NAMALWA (cell line): ENCODE measurements around the gene SDF4.

Source experiments
- DNase-seq: peaks from one replicate; pipeline ENCODE4 v3.0.0-alpha.2; 2015; ENCODE audit warnings: low spot score

The SDF4 gene

DNA sequence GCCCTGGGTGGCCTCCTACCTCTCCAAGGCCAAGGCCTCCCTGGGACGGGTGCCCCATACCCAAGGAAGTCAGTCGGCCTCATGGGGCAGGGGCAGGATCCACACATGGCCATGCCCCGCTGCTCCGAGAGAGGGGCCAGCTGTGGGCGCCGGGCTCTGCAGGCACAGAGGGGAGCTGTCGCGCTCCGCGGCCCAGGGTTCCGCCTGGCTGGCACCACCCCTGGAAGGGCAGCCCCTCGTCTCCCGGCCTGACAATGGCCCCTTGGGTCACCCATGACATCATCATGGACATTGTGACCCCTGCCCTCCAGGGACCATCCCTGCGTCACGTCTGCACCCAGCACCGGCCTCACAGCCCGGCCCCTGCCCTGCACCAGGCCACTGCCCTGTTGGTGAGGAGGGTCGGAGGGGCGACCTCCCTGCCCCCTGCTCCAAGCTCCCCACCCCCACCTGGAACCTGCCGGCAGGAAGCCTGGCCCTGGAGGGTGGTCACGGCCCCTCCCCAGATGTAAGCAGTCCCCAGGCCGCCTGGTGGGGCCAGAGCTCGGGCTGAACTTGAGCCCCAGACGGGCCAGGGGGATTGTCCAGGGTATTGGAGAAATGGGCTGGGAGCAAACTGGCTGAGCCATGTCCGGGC lies 52.3 kb downstream of the SDF4 start:
- peak; percentile 31 for DNase-seq

DNA sequence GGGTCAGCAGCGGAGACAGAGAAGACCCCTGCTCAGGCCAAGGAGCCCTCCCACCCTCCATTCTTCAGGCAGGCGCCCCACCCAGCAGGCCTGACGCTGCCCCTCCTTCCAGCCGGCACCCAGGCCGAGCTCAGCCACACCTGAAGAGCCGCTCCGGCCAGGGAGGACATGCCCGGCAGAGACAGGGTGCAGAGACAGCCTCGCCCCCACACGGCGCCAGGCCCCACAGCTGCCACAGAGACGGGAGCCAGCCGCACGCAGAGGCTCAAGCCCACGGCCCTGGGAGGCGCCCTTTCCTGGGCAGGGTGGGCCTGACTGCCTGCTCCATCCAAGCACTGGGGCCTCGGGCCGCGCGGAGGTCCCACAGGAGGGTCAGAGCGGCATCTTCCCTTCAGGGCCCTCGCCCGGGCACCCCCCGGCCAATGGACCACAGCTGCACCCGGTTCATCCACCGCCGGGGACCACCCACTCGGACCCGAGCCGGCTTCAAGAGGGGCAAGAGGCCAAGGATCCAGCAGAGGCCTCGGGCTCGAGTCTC lies 52.9 kb downstream of the SDF4 start:
- no peak for DNase-seq

DNA sequence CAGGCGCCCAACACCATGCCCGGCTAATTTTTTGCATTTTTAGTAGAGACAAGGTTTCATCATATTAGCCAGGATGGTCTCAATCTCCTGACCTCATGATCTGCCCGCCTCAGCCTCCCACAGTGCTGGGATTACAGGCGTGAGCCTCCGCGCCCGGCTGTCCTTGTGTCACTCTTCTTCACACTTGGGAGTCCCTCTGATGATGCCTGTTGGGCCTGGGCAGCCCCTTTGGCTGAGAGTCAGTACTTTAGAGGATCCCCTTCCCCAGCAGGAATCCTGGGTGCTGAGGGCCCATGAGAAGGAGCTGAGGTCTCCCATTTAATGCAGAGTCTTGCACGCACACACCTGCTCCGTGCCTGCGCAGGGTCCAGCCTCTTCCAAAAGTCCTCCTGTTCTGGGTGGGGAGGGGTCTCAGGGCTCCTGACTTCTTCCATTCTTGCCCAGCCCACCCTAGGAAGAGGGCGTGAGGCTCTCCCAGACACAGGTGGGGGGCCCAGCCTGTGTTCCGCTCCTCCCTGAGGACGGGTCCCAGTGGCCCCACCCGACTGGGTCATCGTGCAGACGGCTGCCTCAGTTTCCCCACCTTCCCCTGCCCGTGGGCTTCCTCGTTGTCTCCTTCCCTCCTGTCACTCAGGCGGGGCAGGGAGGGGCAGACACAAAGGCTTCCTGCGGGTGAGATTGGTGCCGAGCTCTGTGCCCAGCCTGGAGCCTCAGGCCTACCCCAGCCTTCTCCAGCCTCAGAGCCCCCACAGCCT lies 54.2 kb downstream of the SDF4 start:
- no peak for DNase-seq

DNA sequence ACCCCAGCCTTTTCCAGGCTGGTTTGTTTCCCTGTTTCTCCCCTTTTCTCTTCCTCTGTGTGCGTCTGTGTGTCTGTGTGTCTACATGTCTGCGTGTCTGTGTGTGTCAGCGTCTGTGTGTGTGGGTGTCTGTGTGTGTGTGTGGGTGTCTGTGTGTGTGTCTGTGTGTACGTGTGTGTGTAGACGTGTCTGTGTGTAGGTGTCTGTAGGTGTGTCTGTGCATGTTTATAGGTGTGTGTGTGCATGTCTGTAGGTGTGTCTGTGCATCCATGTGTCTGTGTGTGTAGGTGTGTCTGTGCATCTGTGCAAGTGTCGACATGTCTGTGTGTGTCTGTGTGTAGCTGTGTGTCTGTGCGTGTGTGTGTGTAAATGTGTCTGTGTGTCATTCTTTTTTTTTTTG lies 54.9 kb downstream of the SDF4 start:
- DNase-seq, result no peak

DNA sequence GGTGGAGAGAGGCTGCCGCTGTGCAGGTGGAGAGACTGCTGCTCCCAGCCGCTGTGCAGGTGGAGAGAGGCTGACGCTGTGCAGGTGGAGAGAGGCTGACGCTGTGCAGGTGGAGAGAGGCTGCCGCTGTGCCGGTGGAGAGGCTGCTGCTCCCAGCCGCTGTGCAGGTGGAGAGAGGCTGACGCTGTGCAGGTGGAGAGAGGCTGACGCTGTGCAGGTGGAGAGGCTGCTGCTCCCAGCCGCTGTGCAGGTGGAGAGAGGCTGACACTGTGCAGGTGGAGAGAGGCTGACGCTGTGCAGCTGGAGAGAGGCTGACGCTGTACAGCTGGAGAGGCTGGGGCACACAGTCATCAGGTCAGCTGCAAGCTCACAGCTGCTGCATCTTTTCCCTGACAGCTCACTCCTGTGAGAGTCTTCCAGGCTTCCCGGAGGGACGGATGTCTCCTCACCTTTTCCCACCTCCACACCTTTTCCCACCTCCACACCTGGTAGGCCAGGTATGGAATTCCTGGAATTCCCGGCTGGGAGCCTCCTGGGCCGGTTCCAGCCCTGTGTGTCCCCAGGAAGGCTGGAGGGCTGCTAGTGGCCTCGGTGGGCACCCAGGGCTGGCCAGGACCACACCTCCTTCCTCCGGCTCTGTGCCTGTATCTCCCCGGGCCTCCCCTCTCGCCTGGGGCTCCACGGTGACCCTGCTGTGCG lies 55.6 kb downstream of the SDF4 start:
- DNase-seq, result peak; percentile 39

DNA sequence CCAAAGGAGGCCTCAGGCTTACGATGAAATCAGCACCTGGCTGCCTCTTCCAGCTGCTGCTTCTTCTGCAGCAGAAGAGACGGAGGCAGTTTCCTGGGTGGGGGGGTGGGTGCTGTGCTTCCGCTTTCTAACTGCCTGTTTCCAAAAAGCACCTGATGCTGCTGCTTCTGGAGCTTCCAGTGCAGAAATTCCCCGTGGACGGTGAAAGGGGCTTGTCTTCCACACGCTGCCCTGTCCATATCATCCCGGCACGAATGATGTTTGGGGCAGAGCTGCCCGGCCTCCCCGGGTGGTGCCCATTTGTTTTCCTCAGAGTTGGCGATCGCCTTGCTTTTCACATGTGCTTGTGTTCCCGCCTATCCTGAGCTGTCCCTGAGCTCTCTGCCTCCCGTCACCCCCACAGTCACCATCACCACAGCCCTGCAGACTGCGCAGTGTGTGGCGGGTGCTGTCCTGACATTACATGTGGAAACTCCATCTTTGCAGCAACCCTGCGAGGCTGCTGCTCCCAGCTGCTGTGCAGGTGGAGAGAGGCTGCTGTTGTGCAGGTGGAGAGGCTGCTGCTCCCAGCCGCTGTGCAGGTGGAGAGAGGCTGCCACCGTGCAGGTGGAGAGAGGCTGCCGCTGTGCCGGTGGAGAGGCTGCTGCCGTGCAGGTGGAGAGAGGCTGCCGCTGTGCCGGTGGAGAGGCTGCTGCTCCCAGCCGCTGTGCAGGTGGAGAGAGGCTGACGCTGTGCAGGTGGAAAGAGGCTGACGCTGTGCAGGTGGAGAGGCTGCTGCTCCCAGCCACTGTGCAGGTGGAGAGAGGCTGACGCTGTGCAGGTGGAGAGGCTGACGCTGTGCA lies 56.4 kb downstream of the SDF4 start:
- peak; percentile 58 for DNase-seq

DNA sequence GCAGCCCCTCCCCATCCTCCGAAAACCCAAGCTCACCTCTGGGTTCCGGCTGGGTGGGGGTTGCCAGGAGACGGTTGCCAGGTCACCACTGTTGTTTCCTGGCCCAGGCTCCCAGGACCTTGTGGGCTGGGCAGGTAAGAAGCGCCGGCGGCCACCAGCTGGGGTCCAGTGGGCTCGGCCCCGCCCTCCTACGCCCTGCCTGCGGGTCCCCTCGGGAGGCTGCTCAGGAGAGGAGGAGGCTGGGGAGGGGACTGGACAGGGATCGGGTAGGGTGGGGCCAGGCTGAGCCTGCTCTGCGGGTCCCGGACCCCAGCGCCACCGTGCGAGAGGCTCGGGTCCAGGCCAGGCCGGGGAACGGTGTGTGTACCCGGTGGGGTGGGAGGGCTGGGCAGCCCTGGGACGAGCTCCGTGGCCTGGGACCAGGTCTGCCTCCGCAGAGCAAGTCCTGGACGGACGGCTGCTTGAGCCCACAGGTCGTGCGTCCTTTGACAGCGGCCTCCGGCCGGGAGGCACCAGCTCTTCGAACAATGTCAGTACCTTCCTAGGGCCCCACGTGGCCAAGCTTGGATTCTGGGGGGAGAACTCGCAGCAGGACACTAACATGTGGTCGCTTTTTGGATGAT lies 57.9 kb downstream of the SDF4 start, which contains the start of gene TTLL10:
Gene TTLL10, plus strand, starts transcription at position 88 of the 623 bp plus-strand sequence. CDS start 5,336 bp downstream, outside the sequence.
- DNase-seq, result no peak

DNA sequence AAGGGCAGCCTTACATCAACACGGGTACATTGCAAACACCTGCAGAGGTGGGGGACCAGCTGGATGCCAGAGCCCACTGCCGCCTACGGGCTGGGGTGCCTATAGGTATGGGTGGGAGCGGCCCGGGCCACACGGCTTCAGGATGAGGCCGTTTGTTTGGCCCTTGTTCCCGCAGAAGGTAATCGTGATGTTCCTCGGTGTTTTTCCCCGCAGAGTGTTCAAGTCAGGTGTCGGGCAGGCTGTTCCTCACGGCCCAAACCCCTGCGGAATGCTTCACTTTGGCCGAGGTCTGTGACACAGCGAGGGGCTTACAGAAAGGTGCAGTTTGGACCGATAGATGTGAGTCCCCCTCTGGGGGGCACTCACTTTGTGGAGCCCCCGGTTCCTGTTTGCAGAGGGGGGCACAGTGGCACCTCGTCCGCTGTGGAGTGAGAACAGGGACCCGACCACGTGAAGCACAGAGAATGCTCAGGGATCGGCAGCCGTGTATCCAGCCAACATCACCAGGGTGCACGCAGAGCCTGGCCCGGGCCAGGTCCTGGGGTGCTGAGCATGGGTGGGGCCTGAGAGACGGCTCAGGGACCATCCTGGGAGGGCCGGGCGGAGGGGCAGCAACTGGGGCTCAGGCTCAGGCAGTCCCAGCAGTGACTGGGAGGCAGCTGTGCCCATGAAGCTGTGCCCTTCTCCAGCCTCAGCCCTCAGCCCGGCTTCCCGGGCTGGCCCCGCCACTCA lies 58.6 kb downstream of the SDF4 start:
- DNase-seq, result no peak

DNA sequence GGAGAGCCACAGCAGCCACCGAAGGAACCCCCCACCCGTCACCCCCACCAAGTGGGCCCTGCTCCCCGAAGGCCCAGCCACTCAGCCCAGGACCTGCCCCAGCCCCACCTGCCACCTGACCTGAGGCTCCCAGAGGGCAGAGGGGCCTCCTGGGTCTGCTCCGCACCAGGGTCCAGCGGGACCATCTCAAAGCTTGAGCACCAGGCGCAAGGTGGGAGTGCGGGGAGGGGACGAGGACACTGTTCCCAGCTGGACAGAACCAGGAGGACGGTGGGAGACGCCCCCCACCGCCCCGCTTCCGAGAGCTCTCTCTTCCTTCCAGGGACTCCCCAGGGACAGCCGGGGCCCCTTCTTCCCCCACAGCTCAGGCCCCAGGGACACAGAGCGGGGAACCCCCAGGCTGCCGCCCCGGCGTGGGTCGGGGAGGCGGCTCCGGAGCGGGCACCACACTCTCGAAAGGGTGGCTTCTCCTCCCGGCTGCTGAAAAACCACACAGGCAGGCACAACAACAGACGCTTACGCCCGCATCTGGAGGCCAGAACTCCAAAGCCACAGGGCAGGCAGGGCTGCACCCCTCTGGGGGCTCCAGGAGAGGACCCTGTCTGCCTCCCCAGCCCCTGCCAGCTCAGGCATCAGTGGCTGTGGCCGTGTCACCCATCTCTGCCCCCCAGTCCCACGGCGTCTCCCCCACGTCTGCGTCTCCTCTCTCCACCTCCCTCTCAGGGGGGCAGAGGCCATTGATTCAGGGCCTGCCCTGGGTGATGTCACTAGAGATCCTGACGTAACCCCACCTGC lies 60.1 kb downstream of the SDF4 start:
- DNase-seq, result peak; percentile 65

DNA sequence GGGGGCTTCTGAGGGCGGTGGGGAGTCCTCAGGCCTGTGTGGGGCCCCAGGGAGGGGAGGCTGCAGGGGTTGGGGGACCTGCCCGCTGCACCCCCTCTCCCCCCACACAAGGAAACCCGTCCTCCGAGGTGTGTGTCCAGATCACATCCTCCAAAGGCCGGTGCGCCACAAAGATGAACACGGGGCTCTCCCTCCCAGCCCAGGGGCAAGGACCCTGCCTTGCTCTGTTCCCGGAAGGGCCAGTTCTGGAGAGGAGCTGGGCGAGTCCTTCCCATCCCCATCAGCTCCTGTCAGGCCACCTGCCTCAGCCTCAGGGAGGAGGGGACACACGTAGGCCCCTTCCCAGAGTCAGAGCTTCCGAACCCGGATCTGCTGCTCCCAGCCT lies 60.6 kb downstream of the SDF4 start:
- DNase-seq, result no peak

DNA sequence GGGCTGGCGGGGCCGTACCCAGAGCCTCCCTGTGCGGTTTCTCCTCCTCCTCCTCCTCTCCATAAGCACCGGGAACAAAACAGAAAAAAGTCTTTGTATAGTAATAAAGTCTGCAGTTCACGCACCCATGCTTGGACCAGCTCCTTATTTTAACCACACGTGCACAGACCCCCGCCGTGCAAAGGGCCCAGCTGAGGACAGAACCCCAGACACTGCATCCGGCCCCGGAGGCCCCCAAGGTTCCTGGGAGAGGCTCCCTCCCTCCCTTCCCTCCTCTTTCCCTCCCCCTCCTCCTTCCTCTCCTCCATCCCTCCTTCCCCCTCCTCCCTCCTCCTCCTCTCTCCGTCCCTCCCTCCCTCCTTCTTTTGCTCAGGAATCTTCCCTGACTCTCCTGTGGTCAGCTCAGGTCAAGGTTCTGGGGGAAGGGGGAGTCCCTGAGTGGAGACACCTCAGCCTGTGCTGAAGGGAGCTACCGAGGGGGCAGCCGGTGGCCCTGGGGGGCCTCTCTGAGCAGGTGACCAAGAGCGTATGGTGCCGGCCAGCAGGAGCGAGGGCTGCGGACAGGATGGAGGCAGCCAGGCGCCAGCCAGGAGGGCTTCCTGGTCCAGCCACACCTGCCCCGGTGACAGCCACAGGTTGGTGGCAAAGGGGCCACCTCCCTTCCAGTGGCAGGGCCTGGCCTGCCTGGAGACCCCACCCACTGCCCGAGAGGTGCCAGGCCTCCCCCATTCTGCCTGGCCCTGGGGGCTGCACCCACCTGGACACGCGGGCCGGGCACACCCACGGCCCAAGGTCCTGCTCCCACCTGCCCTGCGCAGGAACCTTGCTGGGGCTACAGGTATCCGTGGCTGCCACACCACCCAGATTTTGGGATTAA lies 61.3 kb downstream of the SDF4 start:
- DNase-seq, result no peak

DNA sequence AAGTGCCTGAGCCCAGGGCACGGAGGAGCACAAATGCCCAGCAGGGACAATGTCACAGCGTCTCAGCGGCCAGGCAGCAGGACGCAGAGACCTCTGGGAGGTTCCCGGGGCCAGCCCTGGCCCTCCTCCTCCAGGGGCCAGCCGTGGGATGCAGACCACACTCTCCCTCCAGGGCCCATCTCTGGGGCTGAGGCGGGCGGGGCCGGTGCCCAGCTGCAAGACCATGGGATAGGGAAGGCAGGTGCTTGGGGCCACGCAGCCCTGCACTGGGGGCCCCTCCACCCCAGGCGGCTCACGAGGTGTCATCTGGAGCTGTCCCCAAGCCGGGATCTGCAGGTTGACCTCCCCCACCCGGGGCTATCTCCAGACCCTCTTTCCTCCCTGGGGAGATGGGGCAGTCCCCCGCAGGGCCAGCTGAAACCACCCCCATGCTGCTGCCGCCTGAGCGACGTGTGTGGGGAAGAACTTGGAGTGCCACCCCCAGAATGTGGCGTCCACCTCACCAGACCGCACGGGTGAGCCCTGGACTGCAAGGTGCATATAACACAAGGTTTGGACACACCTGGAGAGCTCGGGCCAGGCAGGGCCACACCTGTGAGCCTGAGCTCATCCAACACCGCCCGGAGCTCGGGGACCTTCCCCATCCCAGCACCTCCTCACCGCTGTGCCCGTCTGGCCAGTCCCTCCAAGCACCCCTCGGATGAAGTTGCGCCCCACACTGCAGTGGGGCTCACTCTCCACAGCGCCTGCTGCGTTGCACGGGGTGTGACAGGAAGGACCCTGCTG lies 62.2 kb downstream of the SDF4 start:
- DNase-seq, result no peak

DNA sequence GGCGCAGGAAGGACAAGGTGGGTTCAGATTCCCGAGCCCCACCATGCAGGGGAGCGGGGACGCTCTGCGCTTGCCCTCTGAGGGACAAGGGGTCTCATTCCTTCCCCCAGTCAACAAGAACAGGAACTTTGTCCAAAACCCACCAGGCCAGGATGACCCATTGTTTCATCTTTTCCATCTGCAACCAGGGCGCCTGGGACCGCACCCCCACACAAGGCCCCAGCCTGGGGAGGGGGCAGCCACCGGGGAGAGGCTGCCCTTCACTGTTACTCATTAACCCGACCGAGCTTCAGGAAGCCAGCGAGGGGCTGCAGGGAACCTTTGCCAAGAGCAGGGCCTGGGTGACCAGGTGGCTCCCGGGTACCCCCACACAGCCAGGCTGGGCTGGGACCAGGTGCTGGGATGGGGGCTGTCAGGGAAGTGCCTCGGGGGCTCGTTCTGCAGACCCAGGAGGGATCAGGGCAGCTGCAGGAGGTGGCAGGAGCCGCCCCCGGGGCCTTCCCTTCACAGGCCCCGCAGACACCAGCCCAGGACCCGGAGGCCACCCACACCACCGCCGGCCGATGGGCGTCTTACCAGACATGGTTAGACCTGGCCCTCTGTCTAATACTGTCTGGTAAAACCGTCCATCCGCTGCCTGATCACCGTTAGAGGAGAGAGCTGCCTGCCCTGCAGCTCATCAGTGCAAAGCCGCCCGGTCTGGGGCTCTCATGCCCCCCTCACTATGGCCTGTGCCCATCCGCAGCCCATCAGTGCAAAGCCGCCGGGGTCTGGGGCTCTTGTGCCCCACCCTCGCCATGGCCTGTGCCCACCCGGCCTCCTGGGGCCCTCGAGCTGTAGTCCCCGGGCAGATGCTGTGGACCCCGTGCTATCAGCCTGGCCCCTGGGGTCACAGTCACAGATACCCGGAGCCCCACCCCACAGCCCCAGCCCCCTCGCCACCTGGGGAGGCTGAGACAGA lies 63.1 kb downstream of the SDF4 start:
- DNase-seq, result no peak

DNA sequence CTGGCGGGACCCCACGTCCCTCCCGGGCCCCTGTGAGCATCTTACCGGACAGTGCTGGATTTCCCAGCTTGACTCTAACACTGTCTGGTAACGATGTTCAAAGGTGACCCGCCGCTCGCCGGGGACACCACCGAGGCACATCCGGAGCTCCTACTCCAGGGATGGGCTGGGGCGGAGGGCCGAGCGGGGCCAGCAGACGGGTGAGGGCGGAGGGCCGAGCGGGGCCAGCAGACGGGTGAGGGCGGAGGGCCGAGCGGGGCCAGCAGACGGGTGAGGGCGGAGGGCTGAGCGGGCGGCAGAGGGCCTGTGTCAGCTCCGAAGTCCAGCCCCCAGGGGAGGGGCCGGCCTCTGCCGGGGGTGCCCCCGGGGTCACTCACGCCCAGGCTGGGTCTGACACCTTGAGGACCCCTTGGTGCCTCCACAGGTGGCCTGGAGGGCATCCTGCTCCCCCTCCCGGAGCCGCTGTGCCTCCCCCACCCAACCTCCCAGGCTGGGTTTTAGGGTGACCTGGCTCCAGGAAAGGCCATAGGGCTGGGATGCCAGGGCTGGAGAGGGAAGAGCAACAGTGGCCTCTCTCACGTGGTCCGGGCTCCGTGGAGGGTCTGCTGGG lies 63.9 kb downstream of the SDF4 start:
- no peak for DNase-seq

DNA sequence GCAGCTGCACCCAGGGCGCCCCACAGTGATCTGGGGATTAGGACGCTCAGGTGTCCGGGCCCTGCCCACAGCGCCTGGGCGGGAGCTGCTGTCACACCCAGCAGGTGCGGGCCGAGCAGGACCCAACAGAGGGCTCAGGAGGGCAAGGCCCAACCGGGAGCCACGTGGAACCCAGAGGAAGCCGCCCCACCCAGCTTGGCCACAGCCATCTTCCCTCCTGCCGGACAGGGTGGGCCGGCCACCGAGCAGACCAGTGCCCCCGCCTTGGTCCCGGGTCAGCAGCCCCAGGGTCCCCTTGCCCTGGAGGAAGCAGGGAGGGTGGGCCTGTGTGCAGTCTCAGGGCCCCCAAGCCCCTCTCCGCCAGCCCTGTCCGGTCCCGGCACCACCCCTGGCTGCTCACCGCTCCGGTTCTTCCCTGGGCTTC lies 64.4 kb downstream of the SDF4 start:
- no peak for DNase-seq
